ENCODE data around the gene TNK2. TPM values are rescaled to one million over a fixed set of nuclear protein-coding genes. Genes with fewer than 3 reads are reported as not detected.
A peak's percentile ranks its signal among the peaks of the same experiment; 100 is the strongest.

TNK2 gene
- total and polyA plus RNA-seq, 2 donors (not counting 3 experiments of a cell fraction or from before 2014, with no cell fraction given) = 18.6 to 71.6 TPM

DNA sequence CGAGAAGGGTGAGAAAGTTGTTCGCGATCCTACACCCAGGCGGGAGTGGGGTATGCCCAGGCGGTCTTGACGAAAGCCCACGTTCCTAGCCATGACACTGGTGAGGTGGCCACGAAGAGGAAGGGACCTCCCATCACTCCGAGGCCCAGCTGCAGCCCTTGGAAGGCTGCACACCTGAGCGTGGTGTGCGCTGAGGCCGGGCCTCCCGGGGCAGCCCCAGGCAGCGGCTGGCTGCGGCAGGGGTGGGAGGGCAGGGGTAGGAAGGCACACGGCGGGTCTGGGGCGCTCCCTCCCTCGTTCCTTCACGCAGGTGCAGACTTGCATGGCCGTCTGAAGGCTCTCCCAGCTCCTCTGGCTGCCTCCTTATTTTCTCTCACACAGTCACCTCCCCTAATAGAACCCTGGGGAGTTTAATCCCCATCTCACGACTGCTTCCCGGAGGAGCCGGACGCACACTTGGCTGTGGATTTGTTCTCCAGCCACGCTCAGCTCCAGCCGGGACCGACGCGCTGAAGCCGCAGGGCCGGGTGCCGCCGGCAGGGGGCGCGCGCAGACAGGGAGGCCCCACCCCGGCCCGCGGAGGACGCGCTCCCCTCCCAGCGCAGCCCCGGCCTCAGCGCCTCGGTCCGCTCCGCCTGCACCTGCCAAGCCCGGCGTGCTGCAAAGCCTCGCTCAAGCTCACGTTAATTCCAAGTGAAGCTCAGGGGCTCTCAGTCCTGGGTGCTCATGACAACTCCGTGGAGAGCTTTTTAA, 58.9 kb downstream of the TNK2 start:
- Histone ChIP-seq H3K27me3 (ENCODE audit: control insufficient read depth in 2 of 2, insufficient read depth in 2 of 2, low read length in 2 of 2) (no peaks in the 10 kb centered on the region), H3K9me1 (replicated peaks; ENCODE audit: control insufficient read depth, extremely low read depth, insufficient read depth, low read length) (no peaks in the 10 kb centered on the region), H4K20me1 (replicated peaks; ENCODE audit: control insufficient read depth, extremely low read depth, insufficient read depth, low read length) (no peaks in the 10 kb centered on the region), H3K36me3 (ENCODE audit: control insufficient read depth in 2 of 2, extremely low read depth in 1 of 2, insufficient read depth in 2 of 2, low read length in 2 of 2) (no peaks in the 10 kb centered on the region), H3K4me2 (ENCODE audit: insufficient read depth, low read length) (no peak overlapping the region), H3K79me2 (ENCODE audit: control insufficient read depth, insufficient read depth, low read length) (no peaks in the 10 kb centered on the region), H3K4me1 (ENCODE audit: control insufficient read depth, extremely low read depth, insufficient read depth, low read length) (no peaks in the 10 kb centered on the region), H2AFZ (ENCODE audit: low read depth, low read length) (no peak overlapping the region), H3K27ac (ENCODE audit: insufficient read depth, low read depth, low read length) (no peak overlapping the region), H3K4me3 (replicated peaks in 1 of 3; ENCODE audit: insufficient read depth in 1 of 3, low read depth in 1 of 3, low read length in 3 of 3) (no peak overlapping the region), H3K9me3 (replicated peaks; ENCODE audit: control insufficient read depth, insufficient read depth, low read length) (no peaks in the 10 kb centered on the region), H3K9ac (replicated peaks; ENCODE audit: extremely low read depth, insufficient read depth, low read length) (no peak overlapping the region)
- TF ChIP-seq FOS (IDR thresholded peaks at IDR 0.05; ENCODE audit: borderline replicate concordance, insufficient read depth, low read length) = no peak
- TF ChIP-seq, protein P1, sequence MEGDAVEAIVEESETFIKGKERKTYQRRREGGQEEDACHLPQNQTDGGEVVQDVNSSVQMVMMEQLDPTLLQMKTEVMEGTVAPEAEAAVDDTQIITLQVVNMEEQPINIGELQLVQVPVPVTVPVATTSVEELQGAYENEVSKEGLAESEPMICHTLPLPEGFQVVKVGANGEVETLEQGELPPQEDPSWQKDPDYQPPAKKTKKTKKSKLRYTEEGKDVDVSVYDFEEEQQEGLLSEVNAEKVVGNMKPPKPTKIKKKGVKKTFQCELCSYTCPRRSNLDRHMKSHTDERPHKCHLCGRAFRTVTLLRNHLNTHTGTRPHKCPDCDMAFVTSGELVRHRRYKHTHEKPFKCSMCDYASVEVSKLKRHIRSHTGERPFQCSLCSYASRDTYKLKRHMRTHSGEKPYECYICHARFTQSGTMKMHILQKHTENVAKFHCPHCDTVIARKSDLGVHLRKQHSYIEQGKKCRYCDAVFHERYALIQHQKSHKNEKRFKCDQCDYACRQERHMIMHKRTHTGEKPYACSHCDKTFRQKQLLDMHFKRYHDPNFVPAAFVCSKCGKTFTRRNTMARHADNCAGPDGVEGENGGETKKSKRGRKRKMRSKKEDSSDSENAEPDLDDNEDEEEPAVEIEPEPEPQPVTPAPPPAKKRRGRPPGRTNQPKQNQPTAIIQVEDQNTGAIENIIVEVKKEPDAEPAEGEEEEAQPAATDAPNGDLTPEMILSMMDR (IDR thresholded peaks at IDR 0.05; ENCODE audit: extremely low read depth in 1 of 2, insufficient read depth in 1 of 2, low read depth in 1 of 2, low read length in 2 of 2) = peak; percentile 52 to 57
- no TSS peak for BruUV-seq (replicated peaks)
- FAIRE-seq (no peak), DNase-seq (ENCODE audit: low read depth, low spot score) (peak; percentile 25)
- intact Hi-C loops (cut with micrococcal nuclease) = loop anchor here (2.0 to 10.0 kb wide), 4 partner anchors 143 to 347 kb away; partner anchors contain the start of gene PPP1R2
- POLR2A ChIA-PET = no interaction called here
- dilution Hi-C loops (cut with MboI; ENCODE audit: extremely low pct_ligation_motif_present, low sequenced_read_pairs) = no loop called here
- CTCF ChIA-PET = interaction anchor here (0.6 to 11.6 kb wide), 34 partner anchors 9 to 669 kb away, joined by 3 to 454 read pairs (median 5); partner anchors contain the start of genes PPP1R2 and XXYLT1

Data from endothelial cell of umbilical vein (primary cell).